HFF-Myc (cell line): ENCODE measurements around the gene FNTB.

Source experiments
- DNase-seq: peaks from one replicate; pipeline ENCODE4 v3.0.0-alpha.2; 2011; ENCODE audit warnings: low read depth; ENCODE audit errors: extremely low read depth
- H3K4me3 ChIP-seq: replicated peaks from 2 replicates; pipeline ENCODE4 v1.5.1; 2011; ENCODE audit warnings: low read depth, mild to moderate bottlenecking, control low read depth, low read length
- CTCF ChIP-seq: IDR thresholded peaks from 2 replicates; pipeline ENCODE4 v1.5.1; 2012; ENCODE audit warnings: mild to moderate bottlenecking, low read depth, low read length, control low read depth; ENCODE audit errors: missing control alignments

The FNTB gene

GRCh38 chr14:65010211-65010931, 23.7 kb downstream of the FNTB start:
- TF ChIP-seq CTCF = no peak
- no peak for DNase-seq
- H3K4me3 ChIP-seq = no peak overlapping the region

- H3K4me3 ChIP-seq = no peak overlapping the region
- no peak for DNase-seq
- TF ChIP-seq CTCF = no peak
Measured at GRCh38 chr14:65011538-65011937, 24.8 kb downstream of the FNTB start.

GRCh38 chr14:65012353-65012752, 25.7 kb downstream of the FNTB start:
- no peak overlapping the region for H3K4me3 ChIP-seq
- no peak for TF ChIP-seq CTCF
- DNase-seq = no peak

GRCh38 chr14:65015391-65015790, 28.7 kb downstream of the FNTB start:
- TF ChIP-seq CTCF = no peak
- no peak overlapping the region for H3K4me3 ChIP-seq
- DNase-seq = no peak

DNA sequence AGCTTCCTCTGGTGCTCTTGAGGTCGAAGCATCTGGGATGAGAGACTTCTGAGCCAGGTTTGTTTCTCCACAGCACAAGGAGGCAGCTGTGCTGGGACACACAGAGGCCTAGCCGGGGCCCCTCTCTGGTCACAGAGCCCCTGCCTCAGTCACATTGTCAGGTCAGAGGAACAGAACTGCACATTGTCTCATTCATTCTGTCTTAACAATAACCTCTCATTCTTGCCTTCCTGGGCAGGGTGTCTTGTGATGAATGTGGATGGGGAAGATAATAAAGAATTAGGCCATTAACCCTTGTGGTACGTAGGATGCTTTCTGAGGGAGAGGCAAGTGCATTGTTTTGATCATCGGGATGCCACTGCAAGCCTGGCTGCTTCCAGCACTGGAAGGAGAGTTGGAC, 29.8 kb downstream of the FNTB start:
- no peak for TF ChIP-seq CTCF
- no peak for DNase-seq
- H3K4me3 ChIP-seq = no peak overlapping the region

DNA sequence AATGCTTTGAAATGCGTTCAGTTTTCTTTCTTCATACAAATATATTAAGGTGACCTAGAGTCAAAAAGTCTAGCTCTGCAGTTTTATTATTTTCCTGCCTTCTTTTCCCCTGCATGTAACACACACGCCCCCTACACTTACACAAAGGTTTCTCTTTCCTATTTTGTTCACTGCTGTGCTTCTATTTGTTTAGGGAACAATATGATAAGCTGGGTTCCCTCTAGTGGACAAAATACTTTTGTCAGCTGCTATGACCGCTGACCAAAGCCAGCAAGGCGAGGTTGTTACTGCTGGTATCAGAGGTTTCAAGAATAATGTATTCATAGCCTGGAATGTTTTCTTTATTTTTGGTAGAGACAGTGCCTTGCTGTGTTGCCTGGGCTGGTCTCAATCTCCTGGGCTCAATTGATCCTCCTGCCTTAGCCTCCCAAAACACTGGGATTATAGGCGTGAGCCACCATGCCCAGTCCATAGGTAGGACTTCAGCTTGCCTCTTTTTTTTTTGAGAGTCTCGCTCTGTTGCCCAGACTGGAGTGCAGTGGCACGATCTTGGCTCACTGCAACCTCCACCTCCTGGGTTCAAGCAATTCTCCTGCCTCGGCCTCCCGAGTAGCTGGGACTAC, 33.4 kb downstream of the FNTB start:
- peak; percentile 30 for DNase-seq
- TF ChIP-seq CTCF = peak; percentile 66
- H3K4me3 ChIP-seq = no peak overlapping the region
